ENCODE measurements around the gene KCTD5. TPM values are rescaled to one million over a fixed set of nuclear protein-coding genes. Genes with fewer than 3 reads are reported as not detected.

The KCTD5 gene
- polyA plus RNA-seq, 1 donor from 2014 or later: 42.7 TPM

DNA sequence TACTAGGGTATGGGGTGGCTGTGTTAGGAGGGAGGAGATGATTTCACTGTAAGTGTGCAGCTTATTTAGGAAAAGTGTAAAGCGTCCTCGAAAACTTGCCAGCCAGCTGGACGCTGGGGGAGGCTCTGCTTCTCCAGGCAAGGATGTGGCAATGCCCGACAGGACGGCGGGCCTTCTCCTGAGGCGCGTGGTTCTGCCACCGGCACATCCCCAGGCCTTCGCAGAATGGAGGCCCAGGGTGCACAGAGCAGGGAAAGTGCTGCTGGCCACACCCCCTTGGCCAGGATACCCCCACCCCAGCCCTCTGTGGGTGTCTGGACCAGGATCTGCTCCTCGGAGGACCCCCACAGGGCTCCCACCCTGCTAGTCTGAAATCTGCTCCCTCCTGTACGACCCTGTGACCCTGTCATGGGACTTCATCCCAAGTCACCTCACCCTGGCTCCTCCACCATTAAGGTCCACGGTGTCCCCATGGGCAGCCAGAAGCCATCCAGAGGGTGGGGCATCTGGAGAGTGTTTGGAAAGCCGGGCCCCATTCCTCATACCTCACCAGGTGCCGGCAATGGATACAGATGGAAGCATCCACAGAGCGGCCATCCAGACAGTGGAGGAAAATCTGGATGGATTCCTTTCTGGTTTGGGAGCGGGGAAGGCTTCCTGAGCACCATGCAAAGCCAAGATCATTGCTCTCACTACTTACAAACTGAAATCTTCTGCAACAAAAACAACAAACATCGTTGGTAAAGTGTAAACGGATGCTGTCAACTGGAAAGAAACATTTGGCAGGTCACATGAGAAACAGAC lies 60.9 kb downstream of the KCTD5 start:
- Histone ChIP-seq H3K4me3 (ENCODE audit: low read length) (no peak overlapping the region), H3K9ac (ENCODE audit: low read length) (no peak overlapping the region), H3K9me2 (ENCODE audit: insufficient read depth, low read length) (no peaks in the 10 kb centered on the region), H3K9me3 (ENCODE audit: low read length) (no peaks in the 10 kb centered on the region), H3K36me3 (ENCODE audit: insufficient read depth, low read length) (no peaks in the 10 kb centered on the region), H3K27me3 (ENCODE audit: insufficient read depth, low read depth, low read length) (no peaks in the 10 kb centered on the region), H3F3A (ENCODE audit: insufficient read depth, low read length, poor library complexity, severe bottlenecking) (no peaks in the 10 kb centered on the region), H3K4me2 (ENCODE audit: low read length) (no peak overlapping the region), H2AFZ (ENCODE audit: low read depth, low read length) (no peak overlapping the region), H4K20me1 (ENCODE audit: insufficient read depth) (no peaks in the 10 kb centered on the region), H3K79me2 (replicated peaks; ENCODE audit: insufficient read depth, low read length) (no peaks in the 10 kb centered on the region), H3K27ac (ENCODE audit: low read length) (no peak overlapping the region)
- TF ChIP-seq EP300 (conservative IDR thresholded peaks at IDR 0.05; ENCODE audit: poor library complexity, severe bottlenecking): no peak
- TF ChIP-seq TAF1 (IDR thresholded peaks at IDR 0.05; ENCODE audit: low read depth): no peak
- TF ChIP-seq, protein P1, sequence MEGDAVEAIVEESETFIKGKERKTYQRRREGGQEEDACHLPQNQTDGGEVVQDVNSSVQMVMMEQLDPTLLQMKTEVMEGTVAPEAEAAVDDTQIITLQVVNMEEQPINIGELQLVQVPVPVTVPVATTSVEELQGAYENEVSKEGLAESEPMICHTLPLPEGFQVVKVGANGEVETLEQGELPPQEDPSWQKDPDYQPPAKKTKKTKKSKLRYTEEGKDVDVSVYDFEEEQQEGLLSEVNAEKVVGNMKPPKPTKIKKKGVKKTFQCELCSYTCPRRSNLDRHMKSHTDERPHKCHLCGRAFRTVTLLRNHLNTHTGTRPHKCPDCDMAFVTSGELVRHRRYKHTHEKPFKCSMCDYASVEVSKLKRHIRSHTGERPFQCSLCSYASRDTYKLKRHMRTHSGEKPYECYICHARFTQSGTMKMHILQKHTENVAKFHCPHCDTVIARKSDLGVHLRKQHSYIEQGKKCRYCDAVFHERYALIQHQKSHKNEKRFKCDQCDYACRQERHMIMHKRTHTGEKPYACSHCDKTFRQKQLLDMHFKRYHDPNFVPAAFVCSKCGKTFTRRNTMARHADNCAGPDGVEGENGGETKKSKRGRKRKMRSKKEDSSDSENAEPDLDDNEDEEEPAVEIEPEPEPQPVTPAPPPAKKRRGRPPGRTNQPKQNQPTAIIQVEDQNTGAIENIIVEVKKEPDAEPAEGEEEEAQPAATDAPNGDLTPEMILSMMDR (IDR thresholded peaks at IDR 0.05; ENCODE audit: poor library complexity, severe bottlenecking): no peak

DNA sequence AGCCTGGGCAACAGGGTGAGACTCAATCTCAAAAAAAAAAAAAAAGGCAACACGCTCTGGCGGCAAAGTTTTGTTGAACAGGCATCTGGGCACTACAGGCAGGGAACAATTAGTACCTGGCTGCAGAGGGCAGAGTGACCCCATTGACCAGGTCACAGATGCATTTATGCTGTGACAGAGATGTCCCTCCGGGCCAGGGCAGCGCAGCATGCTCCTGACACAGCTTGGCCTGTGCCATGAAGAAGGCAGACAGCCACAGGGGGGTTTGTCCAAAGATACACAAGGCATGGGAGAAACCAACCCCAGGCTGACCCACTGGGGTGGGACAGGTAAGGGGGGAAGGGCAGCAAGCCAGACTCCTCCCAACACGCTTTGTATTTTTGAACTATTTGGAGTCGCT lies 62.4 kb downstream of the KCTD5 start:
- H4K20me1 ChIP-seq (ENCODE audit: insufficient read depth): no peaks in the 10 kb centered on the region
- no peak overlapping the region for H3K27ac ChIP-seq (ENCODE audit: low read length)
- no peaks in the 10 kb centered on the region for H3F3A ChIP-seq (ENCODE audit: insufficient read depth, low read length, poor library complexity, severe bottlenecking)
- H3K9me3 ChIP-seq (ENCODE audit: low read length): no peaks in the 10 kb centered on the region
- H3K36me3 ChIP-seq (ENCODE audit: insufficient read depth, low read length): no peaks in the 10 kb centered on the region
- TF ChIP-seq SMC3 (conservative IDR thresholded peaks at IDR 0.05; ENCODE audit: poor library complexity) (no peak), POLR2AphosphoS5 (IDR thresholded peaks at IDR 0.05) (no peak), RAD21 (conservative IDR thresholded peaks at IDR 0.05) (no peak), EP300 (conservative IDR thresholded peaks at IDR 0.05; ENCODE audit: poor library complexity, severe bottlenecking) (no peak), EZH2 (IDR thresholded peaks at IDR 0.05; ENCODE audit: borderline replicate concordance, insufficient read depth, low read length, poor library complexity, severe bottlenecking) (no peak), MXI1 (conservative IDR thresholded peaks at IDR 0.05; ENCODE audit: poor library complexity, severe bottlenecking) (no peak), TAF1 (IDR thresholded peaks at IDR 0.05; ENCODE audit: low read depth) (no peak)
- TF ChIP-seq, protein P2, sequence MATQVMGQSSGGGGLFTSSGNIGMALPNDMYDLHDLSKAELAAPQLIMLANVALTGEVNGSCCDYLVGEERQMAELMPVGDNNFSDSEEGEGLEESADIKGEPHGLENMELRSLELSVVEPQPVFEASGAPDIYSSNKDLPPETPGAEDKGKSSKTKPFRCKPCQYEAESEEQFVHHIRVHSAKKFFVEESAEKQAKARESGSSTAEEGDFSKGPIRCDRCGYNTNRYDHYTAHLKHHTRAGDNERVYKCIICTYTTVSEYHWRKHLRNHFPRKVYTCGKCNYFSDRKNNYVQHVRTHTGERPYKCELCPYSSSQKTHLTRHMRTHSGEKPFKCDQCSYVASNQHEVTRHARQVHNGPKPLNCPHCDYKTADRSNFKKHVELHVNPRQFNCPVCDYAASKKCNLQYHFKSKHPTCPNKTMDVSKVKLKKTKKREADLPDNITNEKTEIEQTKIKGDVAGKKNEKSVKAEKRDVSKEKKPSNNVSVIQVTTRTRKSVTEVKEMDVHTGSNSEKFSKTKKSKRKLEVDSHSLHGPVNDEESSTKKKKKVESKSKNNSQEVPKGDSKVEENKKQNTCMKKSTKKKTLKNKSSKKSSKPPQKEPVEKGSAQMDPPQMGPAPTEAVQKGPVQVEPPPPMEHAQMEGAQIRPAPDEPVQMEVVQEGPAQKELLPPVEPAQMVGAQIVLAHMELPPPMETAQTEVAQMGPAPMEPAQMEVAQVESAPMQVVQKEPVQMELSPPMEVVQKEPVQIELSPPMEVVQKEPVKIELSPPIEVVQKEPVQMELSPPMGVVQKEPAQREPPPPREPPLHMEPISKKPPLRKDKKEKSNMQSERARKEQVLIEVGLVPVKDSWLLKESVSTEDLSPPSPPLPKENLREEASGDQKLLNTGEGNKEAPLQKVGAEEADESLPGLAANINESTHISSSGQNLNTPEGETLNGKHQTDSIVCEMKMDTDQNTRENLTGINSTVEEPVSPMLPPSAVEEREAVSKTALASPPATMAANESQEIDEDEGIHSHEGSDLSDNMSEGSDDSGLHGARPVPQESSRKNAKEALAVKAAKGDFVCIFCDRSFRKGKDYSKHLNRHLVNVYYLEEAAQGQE (IDR thresholded peaks at IDR 0.05; ENCODE audit: borderline replicate concordance): no peak
- TF ChIP-seq, protein P1 (IDR thresholded peaks at IDR 0.05; ENCODE audit: poor library complexity, severe bottlenecking): no peak
- no peak overlapping the region for H3K4me3 ChIP-seq (ENCODE audit: low read length)
- no peak overlapping the region for H2AFZ ChIP-seq (ENCODE audit: low read depth, low read length)
- H3K79me2 ChIP-seq (replicated peaks; ENCODE audit: insufficient read depth, low read length): no peaks in the 10 kb centered on the region
- H3K9me2 ChIP-seq (ENCODE audit: insufficient read depth, low read length): no peaks in the 10 kb centered on the region
- no peak overlapping the region for H3K9ac ChIP-seq (ENCODE audit: low read length)
- H3K27me3 ChIP-seq (ENCODE audit: insufficient read depth, low read depth, low read length): no peaks in the 10 kb centered on the region
- H3K4me2 ChIP-seq (ENCODE audit: low read length): no peak overlapping the region

Measured in neural cell (in vitro differentiated cells).